GM23248 (cell line): ENCODE measurements around the gene ZNF783.
"Not testable (repeated sequence)": the region's sequence is repeated elsewhere in the genome, so short reads cannot be mapped to it uniquely, and the experiment has no call there.

Source experiments
- EZH2 ChIP-seq: fragments of 200-600 bp; sonication (generic); IDR thresholded peaks from 2 replicates; pipeline ENCODE4 v1.6.1; 2018; ENCODE audit warnings: antibody characterized with exemption, mild to moderate bottlenecking; ENCODE audit not compliant: insufficient read depth, poor library complexity, severe bottlenecking
- EZH2phosphoT487 ChIP-seq: fragments of 200-600 bp; sonication (generic); IDR thresholded peaks from 2 replicates; pipeline ENCODE4 v1.6.1; 2018; ENCODE audit warnings: antibody characterized with exemption, moderate library complexity, mild to moderate bottlenecking, low read depth; ENCODE audit not compliant: insufficient read depth

- TF ChIP-seq EZH2, EZH2phosphoT487: not testable (repeated sequence)
Measured at GRCh38 chr7:149321125-149321905, 59.3 kb downstream of the ZNF783 start.
